Measurements from ENCODE around the gene PRKAG1.

PRKAG1 gene

GRCh38 chr12:49018261-49019119 lies at the start of gene PRKAG1:
Gene PRKAG1 (minus strand): TSS chr12:49018776. CDS start chr12:49018740, 36 bp downstream.
- in situ Hi-C loops (cut with HindIII; ENCODE audit: low sequenced_read_pairs), result no loop called here

DNA sequence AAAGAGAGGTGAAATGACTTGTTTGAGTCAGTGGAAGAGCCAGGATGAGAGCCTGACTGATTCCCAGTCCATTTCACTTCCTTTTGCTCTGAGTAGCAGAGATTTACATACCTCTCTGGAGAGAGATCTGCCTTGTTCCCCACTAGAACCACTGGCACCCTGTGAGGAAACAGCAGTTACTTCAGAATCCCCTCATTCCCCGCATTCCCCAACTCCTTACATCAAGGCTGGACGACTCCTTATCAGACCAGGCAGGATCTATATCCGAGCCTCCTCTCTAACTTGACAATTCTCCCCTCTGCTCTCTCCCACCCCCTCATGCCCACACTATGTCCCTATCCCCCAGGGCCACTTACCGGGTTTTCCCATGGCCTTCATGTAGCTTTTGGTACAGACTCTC lies 47.5 kb upstream of the PRKAG1 start:
- in situ Hi-C loops (cut with HindIII; ENCODE audit: low sequenced_read_pairs), result loop anchor here (10.0 kb wide), 3 partner anchors 59 to 279 kb away; partner anchors contain the start of gene DNAJC22

DNA sequence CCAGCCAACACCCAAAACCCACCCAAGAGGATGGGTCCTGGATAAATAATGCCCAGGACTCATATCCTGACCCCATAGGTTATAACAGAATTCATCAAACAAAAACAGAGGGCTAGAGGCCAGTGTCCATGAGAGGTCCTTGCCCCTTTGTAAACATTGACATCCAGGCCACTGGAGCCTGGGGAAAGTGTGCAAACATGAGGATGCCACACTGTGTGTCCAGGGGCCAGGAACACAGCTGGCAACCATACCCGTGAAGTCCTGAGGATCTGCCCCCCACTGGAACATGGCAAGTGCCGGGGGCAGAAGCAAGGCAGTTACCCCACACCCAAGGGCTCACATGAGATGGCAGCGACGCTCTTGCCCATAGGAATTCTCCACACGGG lies 46.2 kb upstream of the PRKAG1 start:
- in situ Hi-C loops (cut with HindIII; ENCODE audit: low sequenced_read_pairs), result loop anchor here (10.0 kb wide), 3 partner anchors 60 to 280 kb away; partner anchors contain the start of gene DNAJC22

- in situ Hi-C loops (cut with HindIII; ENCODE audit: low sequenced_read_pairs), result loop anchor here (10.0 kb wide), 3 partner anchors 63 to 283 kb away; partner anchors contain the start of gene DNAJC22
Measured at GRCh38 chr12:49061916-49062315, 43.3 kb upstream of the PRKAG1 start.

GRCh38 chr12:49061157-49061650 lies 42.6 kb upstream of the PRKAG1 start:
- in situ Hi-C loops (cut with HindIII; ENCODE audit: low sequenced_read_pairs), result loop anchor here (10.0 kb wide), 3 partner anchors 64 to 284 kb away; partner anchors contain the start of gene DNAJC22

- in situ Hi-C loops (cut with HindIII; ENCODE audit: low sequenced_read_pairs), result loop anchor here (10.0 kb wide), 3 partner anchors 64 to 284 kb away; partner anchors contain the start of gene DNAJC22
Measured at GRCh38 chr12:49060237-49061156, 41.9 kb upstream of the PRKAG1 start, which contains the start of gene KMT2D. Gene KMT2D (minus strand): TSS chr12:49060794. CDS start chr12:49055324, 5,470 bp downstream.

DNA sequence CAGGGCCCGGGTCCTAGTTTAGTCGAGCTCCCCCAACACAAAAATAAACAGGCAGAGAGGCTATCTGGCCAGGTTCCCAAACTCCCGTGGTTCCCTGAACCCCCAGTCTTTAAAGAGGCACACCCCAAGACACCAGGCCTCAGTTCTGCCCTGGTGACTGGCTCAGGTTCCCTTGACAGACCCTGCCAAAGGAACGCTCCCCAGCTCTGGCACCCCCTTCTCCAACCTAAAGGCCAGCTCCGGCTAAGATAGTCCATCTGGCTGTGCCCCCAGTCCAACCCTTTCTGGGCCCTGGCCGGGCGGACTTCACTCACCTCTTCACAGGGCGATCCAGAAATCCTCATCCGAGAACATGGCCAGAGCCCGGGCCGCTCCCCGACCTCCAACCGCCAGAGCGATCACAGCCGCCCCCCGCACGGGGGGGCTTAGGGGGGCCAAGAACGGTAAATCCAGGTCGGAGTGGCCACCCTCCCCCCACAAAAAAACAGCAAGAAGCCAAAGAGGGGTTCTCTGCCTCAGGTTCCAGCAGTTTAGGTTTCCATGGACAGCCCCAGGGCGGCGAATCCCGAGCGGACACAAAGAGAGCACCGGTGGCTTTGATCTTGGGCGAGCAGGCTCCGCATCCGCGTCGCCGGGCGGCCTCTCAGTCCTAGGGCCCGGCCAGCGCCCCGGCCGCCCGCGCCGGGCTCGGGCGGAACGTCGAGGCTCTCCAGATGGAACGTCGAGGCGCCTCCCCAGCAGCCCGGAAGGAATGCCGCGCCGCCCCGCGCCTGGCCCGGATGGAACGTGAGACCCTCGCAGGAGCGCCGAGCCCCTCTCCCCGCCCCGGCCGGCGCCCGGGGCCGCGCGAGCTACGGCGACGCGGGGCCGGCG lies 41.0 kb upstream of the PRKAG1 start:
- in situ Hi-C loops (cut with HindIII; ENCODE audit: low sequenced_read_pairs), result loop anchor here (10.0 kb wide), 3 partner anchors 65 to 285 kb away; partner anchors contain the start of gene DNAJC22

DNA sequence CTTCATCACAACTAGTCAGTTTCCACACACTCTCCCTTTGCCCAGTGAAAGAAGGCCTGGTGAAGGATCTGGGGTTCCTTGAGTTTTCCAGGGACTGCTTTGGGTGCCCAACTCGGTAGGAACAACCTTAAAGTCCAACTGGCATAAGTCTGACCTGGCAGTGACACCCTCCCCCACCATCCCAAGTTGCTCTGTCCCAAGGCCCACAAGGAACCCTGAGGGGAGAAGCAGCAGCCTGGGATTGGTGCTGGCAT lies 40.4 kb upstream of the PRKAG1 start:
- in situ Hi-C loops (cut with HindIII; ENCODE audit: low sequenced_read_pairs), result no loop called here

- in situ Hi-C loops (cut with HindIII; ENCODE audit: low sequenced_read_pairs), result no loop called here
Measured at GRCh38 chr12:49058366-49059044, 39.9 kb upstream of the PRKAG1 start.

- in situ Hi-C loops (cut with HindIII; ENCODE audit: low sequenced_read_pairs), result no loop called here
Measured at GRCh38 chr12:49057888-49058287, 39.3 kb upstream of the PRKAG1 start.

DNA sequence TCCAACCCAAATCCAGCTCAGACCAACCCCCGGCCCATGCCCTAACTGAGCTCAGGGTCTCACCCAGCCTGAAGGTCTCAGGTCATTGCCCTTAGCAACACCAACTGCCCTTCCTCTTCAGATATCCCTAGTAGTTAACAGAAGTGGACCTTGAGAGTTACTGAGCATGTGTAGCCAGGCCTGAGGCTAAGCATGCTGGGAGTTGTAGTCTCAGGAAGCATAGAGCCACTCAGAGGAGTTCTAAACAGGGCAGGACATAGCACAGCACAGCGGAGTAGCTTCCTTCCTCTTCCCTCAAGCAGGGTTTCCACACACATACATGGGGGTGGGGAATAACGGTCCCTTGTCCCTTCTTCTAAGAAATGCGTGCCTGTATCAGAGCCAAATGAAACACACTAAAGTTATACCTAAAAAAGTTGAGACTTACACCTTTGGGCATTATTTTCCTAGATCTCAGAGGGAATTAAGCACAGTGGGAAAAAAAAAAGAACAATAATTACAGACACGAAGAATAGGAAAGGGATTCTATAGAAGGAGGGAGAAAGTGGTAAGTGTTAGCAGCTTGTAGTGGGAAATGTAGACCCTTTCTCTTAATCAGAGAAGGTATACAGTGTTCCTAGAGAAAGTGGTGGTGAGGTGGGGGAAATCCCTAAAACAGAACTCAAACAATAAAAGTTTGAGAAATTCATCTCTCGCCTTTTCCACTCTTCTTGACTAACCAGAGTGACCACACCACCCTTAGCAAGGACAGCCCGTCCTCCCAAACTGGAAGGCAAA lies 37.6 kb upstream of the PRKAG1 start:
- in situ Hi-C loops (cut with HindIII; ENCODE audit: low sequenced_read_pairs), result no loop called here

DNA sequence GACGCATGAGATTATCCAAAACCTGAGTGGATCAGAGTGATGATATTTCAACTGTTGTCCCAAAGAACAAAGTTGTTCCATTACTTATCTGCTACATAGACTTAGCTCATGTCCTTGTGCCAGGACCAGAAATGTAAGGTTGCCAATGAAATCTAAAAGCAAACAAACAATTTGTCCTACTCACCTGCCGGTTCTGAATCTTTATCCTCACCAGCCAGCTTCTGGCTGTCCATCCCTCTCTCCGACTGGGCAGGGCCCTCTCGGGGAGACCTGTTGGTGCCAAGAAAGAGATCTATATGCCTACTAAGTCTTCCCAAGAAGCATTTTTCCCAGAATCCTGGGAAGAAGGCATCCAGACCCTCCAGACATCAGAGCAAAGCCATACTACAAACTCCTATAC lies 36.5 kb upstream of the PRKAG1 start:
- in situ Hi-C loops (cut with HindIII; ENCODE audit: low sequenced_read_pairs), result no loop called here

DNA sequence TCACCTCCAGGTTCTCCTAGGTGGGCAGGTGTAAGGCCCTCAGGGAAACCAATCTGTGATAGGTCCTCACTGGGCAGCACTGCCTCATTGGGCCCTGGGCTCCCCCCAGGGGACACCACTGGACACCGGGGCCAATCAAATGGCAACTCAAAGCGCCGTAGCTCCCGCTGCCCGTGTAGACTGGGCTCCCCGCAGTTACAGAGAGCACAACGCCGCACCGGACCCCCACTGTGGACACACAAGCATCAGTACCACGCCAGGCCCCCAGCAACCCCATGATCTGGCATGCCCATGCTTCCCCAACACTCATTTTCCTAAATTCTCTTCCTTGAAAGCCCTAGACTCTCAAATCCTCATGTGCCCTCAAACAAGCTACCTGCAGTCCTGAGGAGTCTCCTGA lies 35.9 kb upstream of the PRKAG1 start:
- in situ Hi-C loops (cut with HindIII; ENCODE audit: low sequenced_read_pairs), result no loop called here

DNA sequence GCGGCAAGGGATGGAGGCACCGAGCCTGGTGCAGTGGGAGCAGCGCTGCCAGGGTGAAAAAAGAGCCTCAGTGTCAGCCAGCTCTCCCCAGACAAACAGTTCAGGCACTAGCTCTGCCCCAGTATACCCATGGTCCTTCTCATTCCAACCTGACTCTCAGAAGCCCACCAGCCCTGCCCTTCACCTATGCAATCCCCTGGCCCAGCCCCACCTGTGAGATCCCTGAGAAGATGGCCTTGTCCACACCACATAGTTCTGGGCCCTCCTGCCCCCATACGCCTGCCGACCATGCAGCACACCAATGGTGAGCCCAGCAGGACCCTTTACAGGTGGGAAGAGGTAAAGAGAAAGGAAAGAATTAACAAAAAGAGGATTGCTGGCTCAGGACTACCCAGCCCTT lies 35.5 kb upstream of the PRKAG1 start:
- in situ Hi-C loops (cut with HindIII; ENCODE audit: low sequenced_read_pairs), result no loop called here

DNA sequence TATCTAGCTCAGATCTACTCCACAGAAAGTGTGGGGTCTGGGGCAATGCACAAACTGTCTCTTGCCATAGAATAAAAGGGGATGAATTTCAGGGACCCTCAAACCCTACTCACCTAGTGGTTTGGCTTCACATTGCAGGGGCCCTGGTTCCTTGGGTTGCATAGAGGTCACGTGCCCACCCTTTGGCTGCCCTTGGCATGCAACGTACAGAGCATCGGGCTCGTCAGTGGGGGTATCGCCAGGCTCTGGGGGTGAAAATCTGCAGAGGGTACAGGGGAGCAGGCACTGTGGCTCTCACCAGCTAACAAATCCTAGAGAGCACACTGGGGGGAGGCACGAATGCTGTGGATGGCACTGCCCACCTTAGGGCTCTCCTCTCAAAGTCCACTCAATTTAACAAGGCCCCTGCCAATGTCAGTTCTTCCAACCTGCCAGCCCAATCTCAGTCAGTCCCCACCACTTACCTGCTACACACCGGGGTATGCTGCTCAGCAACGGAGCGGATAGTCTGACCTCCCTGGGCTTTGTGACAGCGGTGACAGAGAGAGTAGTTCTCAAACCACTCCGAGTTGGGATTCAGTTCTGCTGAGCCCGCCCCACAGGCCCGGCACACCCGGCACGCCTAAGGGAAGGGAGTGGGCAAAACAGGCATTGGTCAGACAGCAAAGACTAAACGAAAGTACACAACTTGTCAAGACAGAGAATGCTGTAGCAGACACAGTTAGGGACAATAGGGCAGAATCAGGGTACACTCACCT lies 34.1 kb upstream of the PRKAG1 start:
- in situ Hi-C loops (cut with HindIII; ENCODE audit: low sequenced_read_pairs), result no loop called here

DNA sequence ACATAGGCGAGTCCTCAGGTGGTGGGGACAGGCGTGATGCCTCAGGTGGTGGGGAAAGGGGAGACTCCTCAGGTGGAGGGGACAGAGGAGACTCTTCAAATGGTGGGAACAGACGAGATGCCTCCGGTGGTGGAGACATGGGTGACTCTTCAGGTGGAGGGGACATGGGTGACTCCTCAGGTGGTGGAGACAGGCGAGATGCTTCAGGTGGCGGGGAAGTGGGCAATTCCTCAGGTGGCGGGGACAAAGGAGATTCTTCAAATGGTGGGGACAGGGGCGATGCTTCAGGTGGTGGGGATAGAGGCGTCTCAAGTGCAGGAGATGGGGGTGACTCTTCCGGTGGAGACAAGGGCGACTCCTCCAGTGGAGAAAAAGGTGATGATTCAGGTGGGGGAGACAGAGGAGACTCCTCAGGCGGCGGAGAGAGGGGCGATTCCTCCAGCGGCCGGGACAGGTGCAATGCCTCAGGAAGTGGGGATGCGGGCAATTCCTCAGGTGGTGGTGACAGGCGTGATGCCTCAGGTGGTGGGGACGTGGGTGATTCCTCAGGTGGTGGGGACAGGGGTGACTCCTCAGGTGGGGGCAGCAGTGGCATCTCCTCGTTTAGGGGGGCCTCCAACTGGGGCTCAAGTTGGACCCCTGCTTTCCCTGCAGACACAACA lies 33.3 kb upstream of the PRKAG1 start:
- in situ Hi-C loops (cut with HindIII; ENCODE audit: low sequenced_read_pairs), result no loop called here

- in situ Hi-C loops (cut with HindIII; ENCODE audit: low sequenced_read_pairs), result no loop called here
Measured at GRCh38 chr12:49051373-49051764, 32.8 kb upstream of the PRKAG1 start.
